Sigmoid colon (tissue), 4 donors: ENCODE results near the gene AP1S3.

Experiments used
- EP300 ChIP-seq, 4 donors: sonication (generic); formaldehyde crosslinking; IDR thresholded peaks; one replicate each; pipeline ENCODE4 v1.6.1; 2017; ENCODE audit warnings: antibody characterized with exemption in 4 of 4
- POLR2AphosphoS5 ChIP-seq, 4 donors: sonication (generic); formaldehyde crosslinking; IDR thresholded peaks; one replicate each; pipeline ENCODE4 v1.6.1; 2017; ENCODE audit warnings: antibody characterized with exemption in 4 of 4
- TF ChIP-seq, protein P1 (sequence below), 4 experiments: fragments of 450-650 bp in 3 of 4; fragments of 200-600 bp in 1 of 4; IDR thresholded peaks; one replicate each; pipeline ENCODE4 v1.5.1; 2016 to 2019; ENCODE audit warnings: antibody characterized with exemption in 4 of 4, mild to moderate bottlenecking in 3 of 4, moderate library complexity in 2 of 4

DNA sequence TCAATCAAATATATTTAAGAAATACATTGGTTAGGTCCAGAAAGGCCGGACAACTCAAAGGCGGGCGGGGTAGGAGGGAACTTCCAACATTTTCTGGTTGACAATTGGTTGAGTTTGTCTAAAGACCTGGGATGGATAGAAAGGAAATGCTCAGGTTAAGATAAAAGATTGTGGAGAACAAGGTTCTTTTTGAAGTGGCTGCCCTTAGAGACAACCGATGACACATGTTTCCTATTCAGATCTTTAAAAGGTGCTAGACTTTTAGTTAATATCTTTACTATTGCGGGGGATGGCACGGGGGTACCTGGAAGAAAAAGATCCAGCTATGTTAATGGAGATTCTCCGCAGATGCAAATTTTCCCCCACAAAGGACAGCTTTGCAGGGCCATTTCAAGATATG, 10.0 kb upstream of the AP1S3 start:
- no peak for TF ChIP-seq POLR2AphosphoS5 (IDR thresholded peaks at IDR 0.05)
- TF ChIP-seq, protein P1, sequence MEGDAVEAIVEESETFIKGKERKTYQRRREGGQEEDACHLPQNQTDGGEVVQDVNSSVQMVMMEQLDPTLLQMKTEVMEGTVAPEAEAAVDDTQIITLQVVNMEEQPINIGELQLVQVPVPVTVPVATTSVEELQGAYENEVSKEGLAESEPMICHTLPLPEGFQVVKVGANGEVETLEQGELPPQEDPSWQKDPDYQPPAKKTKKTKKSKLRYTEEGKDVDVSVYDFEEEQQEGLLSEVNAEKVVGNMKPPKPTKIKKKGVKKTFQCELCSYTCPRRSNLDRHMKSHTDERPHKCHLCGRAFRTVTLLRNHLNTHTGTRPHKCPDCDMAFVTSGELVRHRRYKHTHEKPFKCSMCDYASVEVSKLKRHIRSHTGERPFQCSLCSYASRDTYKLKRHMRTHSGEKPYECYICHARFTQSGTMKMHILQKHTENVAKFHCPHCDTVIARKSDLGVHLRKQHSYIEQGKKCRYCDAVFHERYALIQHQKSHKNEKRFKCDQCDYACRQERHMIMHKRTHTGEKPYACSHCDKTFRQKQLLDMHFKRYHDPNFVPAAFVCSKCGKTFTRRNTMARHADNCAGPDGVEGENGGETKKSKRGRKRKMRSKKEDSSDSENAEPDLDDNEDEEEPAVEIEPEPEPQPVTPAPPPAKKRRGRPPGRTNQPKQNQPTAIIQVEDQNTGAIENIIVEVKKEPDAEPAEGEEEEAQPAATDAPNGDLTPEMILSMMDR (IDR thresholded peaks at IDR 0.05), result no peak
- TF ChIP-seq EP300 (IDR thresholded peaks at IDR 0.05), result no peak
